Measurements from ENCODE around the gene OR1A2.
"Not testable (repeated sequence)": the region's sequence is repeated elsewhere in the genome, so short reads cannot be mapped to it uniquely, and the experiment has no call there.

The OR1A2 gene, protein sequence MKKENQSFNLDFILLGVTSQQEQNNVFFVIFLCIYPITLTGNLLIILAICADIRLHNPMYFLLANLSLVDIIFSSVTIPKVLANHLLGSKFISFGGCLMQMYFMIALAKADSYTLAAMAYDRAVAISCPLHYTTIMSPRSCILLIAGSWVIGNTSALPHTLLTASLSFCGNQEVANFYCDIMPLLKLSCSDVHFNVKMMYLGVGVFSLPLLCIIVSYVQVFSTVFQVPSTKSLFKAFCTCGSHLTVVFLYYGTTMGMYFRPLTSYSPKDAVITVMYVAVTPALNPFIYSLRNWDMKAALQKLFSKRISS

GRCh38 chr17:3197219-3197618, at the start of gene OR1A2:
Gene OR1A2 (plus strand): TSS chr17:3197519. CDS start chr17:3197519, 0 bp downstream.
- no peak for DNase-seq (ENCODE audit: low spot score)

DNA sequence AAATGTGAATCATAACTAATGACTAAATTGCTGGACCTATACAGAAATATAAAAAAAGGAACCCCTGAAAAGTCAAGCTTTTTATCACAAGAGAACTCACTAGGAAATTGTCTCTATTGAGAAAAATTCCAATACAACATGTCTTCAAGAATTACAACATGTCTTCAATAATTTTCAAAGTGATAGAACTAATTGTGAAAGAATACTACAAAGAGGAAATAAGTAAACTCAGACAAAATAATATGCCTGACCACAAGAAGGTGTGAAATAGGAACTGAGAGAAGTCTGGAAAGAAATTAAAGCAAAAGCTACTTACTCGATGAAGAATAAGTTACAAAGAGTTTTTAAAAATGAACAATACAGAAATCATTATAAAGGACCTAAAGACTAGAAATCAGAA, 40.1 kb upstream of the OR1A2 start:
- no peak for DNase-seq (ENCODE audit: low spot score)

- DNase-seq (ENCODE audit: low spot score) = no peak
Observed at GRCh38 chr17:3167574-3167973, 29.7 kb upstream of the OR1A2 start.

- no peak for DNase-seq (ENCODE audit: low spot score)
Observed at GRCh38 chr17:3189961-3190360, 7.4 kb upstream of the OR1A2 start.

DNA sequence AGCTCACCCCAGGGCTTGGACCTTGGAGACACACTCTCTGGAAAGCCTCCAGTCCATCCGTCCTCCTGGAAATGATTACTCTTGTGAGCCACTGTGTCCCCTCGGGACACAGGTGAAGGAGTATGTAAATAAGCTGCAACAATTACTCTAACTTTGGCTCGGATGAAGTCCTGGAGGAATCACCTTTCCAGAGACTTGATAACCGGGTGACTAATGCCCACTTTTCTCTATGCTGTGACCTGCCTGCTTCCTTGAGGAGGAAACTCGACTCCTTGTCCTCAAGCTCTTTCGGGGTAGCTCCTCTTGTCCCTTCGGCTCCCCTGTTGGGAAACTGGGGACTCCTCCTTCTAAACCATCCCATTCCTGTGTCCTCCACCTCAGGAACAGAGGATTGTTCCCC, 10.0 kb downstream of the OR1A2 start, which contains the start of gene OR1A1:
Gene OR1A1 (plus strand): TSS at position 301 of the 400 bp plus-strand sequence. CDS start 7,954 bp downstream, outside the sequence.
- DNase-seq (ENCODE audit: low spot score) = no peak

DNA sequence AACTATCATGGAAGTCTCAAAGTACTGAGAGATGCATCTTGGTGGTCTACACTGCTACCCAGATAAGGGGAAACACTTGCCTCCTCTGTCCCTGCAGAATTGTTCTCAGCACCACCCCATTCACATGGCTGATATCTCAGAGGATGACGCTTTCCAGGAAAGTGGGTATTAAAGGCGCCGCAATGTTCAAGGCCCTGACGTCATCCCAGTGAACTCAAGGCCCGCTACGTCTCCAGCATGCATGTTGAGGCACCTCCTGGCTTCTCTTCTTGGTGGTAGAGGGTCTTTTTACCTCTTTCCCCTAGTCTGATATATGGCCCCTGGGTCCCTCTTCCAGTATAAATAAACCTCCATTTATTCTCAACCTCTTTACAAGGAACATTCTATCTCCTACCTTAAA, 11.2 kb downstream of the OR1A2 start:
- no peak for DNase-seq (ENCODE audit: low spot score)

GRCh38 chr17:3213001-3213400, 15.7 kb downstream of the OR1A2 start:
- no peak for DNase-seq (ENCODE audit: low spot score)

DNA sequence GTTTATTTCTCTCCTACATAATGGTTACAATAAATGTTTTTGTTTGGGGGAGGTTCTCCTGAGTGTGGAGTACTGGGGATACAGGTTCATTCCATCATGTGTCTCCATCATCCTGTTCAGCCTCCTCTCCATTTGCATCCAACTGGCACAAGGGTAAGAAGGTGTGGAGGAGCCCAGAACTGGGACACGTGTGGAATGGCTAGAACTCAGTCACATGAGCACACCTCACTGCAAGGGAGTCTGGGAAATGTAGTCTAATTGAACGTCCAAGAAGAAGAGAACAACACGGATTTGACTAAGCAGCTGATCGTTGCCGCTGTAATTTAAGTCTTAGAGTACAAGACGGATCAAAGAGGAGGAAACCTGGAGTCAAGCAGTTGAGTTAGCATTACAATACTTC, 16.3 kb downstream of the OR1A2 start:
- no peak for DNase-seq (ENCODE audit: low spot score)

GRCh38 chr17:3219978-3220377, 22.7 kb downstream of the OR1A2 start:
- not testable (repeated sequence) for DNase-seq (ENCODE audit: low spot score)

GRCh38 chr17:3221850-3222249, 24.5 kb downstream of the OR1A2 start:
- DNase-seq (ENCODE audit: low spot score) = no peak

- DNase-seq (ENCODE audit: low spot score) = no peak
Observed at GRCh38 chr17:3222505-3222904, 25.2 kb downstream of the OR1A2 start.

DNA sequence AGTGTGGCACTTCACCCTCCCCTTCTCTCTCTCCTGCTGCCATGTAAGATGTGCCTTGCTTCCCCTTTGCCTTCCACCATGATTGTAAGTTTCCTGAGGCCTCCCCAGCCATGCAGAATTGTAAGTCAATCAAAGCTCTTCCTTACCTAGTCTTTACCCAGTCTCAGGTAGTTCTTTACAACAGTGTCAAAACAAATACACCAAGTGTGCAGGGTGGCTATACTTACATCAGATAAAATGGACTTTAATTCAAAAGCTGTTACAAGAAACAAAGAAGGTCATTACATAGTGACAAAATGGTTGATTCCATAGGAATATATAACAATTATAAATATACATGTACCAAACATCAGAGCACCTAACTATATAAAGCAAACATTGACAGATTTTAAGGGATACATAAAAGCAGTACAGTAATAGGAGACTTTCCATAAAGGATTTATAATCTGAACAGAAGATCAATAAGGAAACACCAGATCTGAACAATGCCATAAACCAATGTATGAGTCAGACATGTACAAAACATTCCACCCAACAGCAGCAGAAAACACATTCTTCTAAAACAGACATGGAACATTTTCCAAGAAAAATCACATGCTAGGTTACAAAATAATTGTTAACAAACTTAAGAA, 27.5 kb downstream of the OR1A2 start:
- not testable (repeated sequence) for DNase-seq (ENCODE audit: low spot score)

GRCh38 chr17:3232300-3232699, 35.0 kb downstream of the OR1A2 start:
- not testable (repeated sequence) for DNase-seq (ENCODE audit: low spot score)

- DNase-seq (ENCODE audit: low spot score) = not testable (repeated sequence)
Observed at GRCh38 chr17:3238685-3239084, 41.4 kb downstream of the OR1A2 start.

DNA sequence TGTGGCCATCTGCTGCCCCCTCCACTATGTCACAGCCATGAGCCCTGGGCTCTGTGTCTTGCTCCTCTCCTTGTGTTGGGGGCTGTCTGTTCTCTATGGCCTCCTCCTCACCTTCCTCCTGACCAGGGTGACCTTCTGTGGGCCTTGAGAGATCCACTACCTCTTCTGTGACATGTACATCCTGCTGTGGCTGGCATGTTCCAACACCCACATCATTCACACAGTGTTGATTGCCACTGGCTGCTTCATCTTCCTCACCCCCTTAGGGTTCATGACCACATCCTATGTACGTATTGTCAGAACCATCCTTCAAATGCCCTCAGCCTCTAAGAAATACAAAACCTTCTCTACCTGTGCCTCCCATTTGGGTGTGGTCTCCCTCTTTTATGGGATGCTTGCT, 43.7 kb downstream of the OR1A2 start:
- DNase-seq (ENCODE audit: low spot score) = not testable (repeated sequence)

DNA sequence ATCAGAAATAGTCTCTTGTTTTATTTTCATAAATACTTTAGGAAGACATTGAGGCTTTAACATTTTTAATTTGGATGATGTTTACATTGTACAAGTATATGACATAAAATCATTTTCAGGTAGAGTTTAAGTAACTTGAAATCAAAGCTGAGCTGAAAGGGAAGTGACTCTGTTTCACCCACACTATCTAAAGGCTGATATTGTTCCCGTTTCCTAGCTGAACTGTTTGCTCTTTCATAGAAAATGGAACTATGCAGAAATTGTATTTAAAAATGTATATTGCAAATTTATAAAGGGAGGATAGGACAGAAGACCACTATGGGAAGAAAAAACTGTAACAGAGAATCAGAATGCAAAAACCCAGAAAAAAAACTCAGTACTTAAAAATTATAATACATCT, 47.5 kb downstream of the OR1A2 start:
- not testable (repeated sequence) for DNase-seq (ENCODE audit: low spot score)

Measured in kidney tubule cell (primary cell).